K562 (cell line): ENCODE data around the gene ADAMTSL2.

Experiments used
- ELK1 ChIP-seq: sonication (generic); formaldehyde crosslinking; IDR thresholded peaks from 2 replicates; pipeline ENCODE4 v1.8.1; 2022; ENCODE audit warnings: missing genetic modification reagents
- NR3C1 ChIP-seq: sonication (generic); formaldehyde crosslinking; IDR thresholded peaks from 2 replicates; pipeline ENCODE4 v1.8.1; 2022; ENCODE audit warnings: missing genetic modification reagents
- POLR2AphosphoS5 ChIP-seq: IDR thresholded peaks from 2 replicates; pipeline ENCODE4 v1.6.1; 2011; ENCODE audit warnings: mild to moderate bottlenecking, low read depth, low read length, moderate library complexity; ENCODE audit not compliant: control insufficient read depth, insufficient read depth
- ZNF407 ChIP-seq: fragments of 450-650 bp; IDR thresholded peaks from 2 replicates; pipeline ENCODE4 v1.6.1; 2016; ENCODE audit warnings: low read depth

- TF ChIP-seq POLR2AphosphoS5 (no peak), ZNF407 (no peak), ELK1 (no peak), NR3C1 (CRISPR knock-in tag) (no peak)
These were observed 55.1 kb downstream of the ADAMTSL2 start for GRCh38 chr9:133589454-133590227.
